ENCODE results near the gene PCCA. TPM values are rescaled to one million over a fixed set of nuclear protein-coding genes. Genes with fewer than 3 reads are reported as not detected.
"Not testable (repeated sequence)": the region's sequence is repeated elsewhere in the genome, so short reads cannot be mapped to it uniquely, and the experiment has no call there.

Gene PCCA
- polyA plus RNA-seq, 2 donors, result 11.1 to 15.2 TPM

DNA sequence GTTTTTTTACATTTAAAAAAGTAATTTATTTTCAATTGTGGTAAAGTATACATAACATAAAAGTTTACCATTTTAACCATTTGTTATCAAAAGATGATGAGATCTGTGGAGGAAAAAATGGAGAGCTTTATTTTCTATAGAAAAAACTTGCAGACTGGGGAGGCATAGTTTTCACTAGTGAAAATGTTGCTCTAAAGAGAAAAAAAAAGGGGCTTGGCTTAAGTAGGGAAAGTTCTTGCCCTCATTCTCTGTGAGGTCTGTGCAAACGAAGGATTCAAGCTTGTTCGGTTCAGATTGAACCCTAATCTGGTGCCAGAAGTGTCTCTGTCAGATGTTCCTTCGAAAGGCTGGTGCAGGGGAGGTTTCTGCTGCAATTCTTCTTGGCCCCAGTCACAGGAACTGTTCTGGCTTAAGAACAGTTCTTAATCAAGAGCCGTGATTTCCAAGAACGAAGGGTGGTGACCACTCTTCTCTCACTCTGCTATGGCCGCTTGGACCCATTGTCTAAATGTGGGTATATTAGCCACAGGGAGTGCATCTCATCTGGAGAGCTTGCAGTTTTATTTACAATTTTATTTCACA is 42.1 kb downstream of the PCCA start:
- H3K9me3 ChIP-seq (ENCODE audit: control insufficient read depth in 2 of 2, insufficient read depth in 1 of 2, low read depth in 1 of 2, low read length in 1 of 2), result no peaks in the 10 kb centered on the region

DNA sequence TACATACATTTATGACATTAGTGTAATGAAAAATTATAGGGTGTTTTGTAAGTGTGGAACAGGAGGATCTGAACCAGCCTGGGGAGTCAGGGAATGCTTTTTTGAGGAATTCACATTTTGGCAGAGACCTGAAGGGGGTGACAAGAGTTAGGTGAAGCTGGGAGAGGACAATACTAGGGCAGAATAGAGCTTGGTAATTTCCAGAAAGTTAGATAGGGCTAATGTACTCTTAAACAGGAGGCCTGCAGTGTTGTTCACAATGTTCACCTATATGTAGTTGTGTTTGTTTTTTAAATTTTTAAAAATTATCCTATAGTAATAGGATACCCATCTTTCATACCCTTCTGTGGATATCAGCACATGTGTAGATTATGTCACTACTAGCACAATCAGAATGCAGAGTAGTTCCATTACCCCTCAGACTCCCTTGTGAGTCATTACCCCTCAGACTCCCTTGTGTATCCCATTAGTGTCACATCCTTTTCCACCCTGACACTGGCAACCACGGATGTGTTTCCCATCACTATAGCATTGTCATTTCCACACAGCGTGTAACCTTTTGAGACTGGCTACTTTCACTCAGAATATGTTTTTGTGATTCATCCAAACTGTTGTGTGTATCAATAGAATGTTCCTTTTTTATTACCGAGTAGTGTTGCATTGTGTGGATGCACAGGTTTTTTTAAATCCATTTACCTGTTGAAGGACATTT is 43.1 kb downstream of the PCCA start:
- no peak overlapping the region for H3K4me3 ChIP-seq (ENCODE audit: low read depth in 1 of 2, low read length in 2 of 2)
- peaks cover 0 to 2% of the 10 kb centered on the region in 2 donors for H3K4me1 ChIP-seq (ENCODE audit: control insufficient read depth in 2 of 2, insufficient read depth in 2 of 2, low read length in 1 of 2)
- WGBS, 2 donors, result 50 to 65% methylated on average over 3 of the region's 3 CpGs
- H3K9me3 ChIP-seq (ENCODE audit: control insufficient read depth in 2 of 2, insufficient read depth in 1 of 2, low read depth in 1 of 2, low read length in 1 of 2), result no peaks in the 10 kb centered on the region
- no peaks in the 10 kb centered on the region for H3K27me3 ChIP-seq (ENCODE audit: control insufficient read depth in 1 of 2, insufficient read depth in 2 of 2, low read length in 2 of 2)
- no peaks in the 10 kb centered on the region for H3K36me3 ChIP-seq (ENCODE audit: control insufficient read depth in 2 of 2, insufficient read depth in 2 of 2, low read length in 1 of 2)
- H3K27ac ChIP-seq (ENCODE audit: low read depth in 2 of 2, low read length in 1 of 2), result no peak overlapping the region

More for the DNA sequence above, 42.1 kb downstream of the PCCA start:
- WGBS, 2 donors, result 81 to 87% methylated on average over 6 of the region's 6 CpGs
- Histone ChIP-seq H3K4me1 (ENCODE audit: control insufficient read depth in 2 of 2, insufficient read depth in 2 of 2, low read length in 1 of 2) (peaks cover 0 to 2% of the 10 kb centered on the region in 2 donors), H3K27ac (ENCODE audit: low read depth in 2 of 2, low read length in 1 of 2) (no peak overlapping the region), H3K36me3 (ENCODE audit: control insufficient read depth in 2 of 2, insufficient read depth in 2 of 2, low read length in 1 of 2) (no peaks in the 10 kb centered on the region), H3K4me3 (ENCODE audit: low read depth in 1 of 2, low read length in 2 of 2) (no peak overlapping the region), H3K27me3 (ENCODE audit: control insufficient read depth in 1 of 2, insufficient read depth in 2 of 2, low read length in 2 of 2) (no peaks in the 10 kb centered on the region)

DNA sequence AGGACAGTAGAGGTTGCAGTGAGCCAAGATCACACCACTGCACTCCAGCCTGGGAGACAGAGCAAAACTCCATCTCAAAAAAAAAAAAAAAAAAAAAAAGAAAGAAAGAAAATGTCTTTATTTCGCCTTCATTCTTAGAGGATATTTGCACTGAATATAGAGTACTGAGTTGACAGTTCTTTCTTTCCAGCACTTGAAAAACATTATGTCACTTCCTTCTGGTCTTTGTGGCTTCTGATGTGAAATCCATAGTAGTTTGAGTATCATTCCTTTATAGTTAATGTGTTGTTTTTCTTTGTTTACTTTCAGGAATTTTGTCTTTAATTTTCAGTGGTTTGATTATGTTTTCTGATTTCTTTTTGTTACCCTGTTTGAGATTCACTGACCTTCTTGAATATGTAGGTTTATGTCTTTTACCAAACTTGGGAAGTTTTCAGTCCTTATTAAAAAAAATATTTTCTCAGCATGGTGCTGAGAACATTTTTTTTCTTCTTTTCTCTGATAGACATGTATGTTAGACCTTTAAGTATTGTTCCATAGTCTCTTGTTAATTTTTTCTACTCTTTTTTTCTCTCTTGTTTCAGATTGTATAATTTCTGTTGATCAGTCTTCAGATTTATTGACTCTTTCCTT is 50.1 kb downstream of the PCCA start:
- no peak overlapping the region for H3K27ac ChIP-seq (ENCODE audit: low read depth in 2 of 2, low read length in 1 of 2)
- 82 to 93% methylated on average over 1 of the region's 1 CpG for WGBS, 2 donors

DNA sequence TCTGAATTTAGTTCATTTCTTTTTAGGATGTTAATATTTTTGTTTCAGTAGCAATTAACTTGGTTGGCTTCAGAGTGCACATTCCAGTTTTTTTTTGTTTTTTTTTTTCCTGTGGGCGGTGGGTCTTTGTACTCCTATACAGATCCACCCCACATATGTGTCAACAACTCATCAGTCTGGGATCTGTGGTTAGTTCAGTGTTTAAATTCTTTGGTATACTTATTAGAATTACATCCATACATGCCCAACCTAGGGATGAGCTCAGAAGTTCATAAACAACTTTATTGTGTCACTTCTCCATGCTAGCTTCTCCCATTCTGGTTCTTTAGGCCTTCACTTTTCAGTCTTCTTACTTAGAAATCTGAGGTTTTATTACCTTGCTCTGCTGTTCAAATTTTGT is 50.9 kb downstream of the PCCA start:
- Histone ChIP-seq H3K4me3 (ENCODE audit: low read depth in 1 of 2, low read length in 2 of 2) (no peak overlapping the region), H3K9me3 (ENCODE audit: control insufficient read depth in 2 of 2, insufficient read depth in 1 of 2, low read depth in 1 of 2, low read length in 1 of 2) (no peaks in the 10 kb centered on the region), H3K4me1 (ENCODE audit: control insufficient read depth in 2 of 2, insufficient read depth in 2 of 2, low read length in 1 of 2) (no peaks in the 10 kb centered on the region), H3K27me3 (ENCODE audit: control insufficient read depth in 1 of 2, insufficient read depth in 2 of 2, low read length in 2 of 2) (no peaks in the 10 kb centered on the region), H3K27ac (ENCODE audit: low read depth in 2 of 2, low read length in 1 of 2) (no peak overlapping the region), H3K36me3 (ENCODE audit: control insufficient read depth in 2 of 2, insufficient read depth in 2 of 2, low read length in 1 of 2) (no peaks in the 10 kb centered on the region)
- WGBS, 2 donors, result 89 to 92% methylated on average over 1 of the region's 1 CpG

More for the DNA sequence above, 50.1 kb downstream of the PCCA start:
- Histone ChIP-seq H3K4me3 (ENCODE audit: low read depth in 1 of 2, low read length in 2 of 2) (no peak overlapping the region), H3K9me3 (ENCODE audit: control insufficient read depth in 2 of 2, insufficient read depth in 1 of 2, low read depth in 1 of 2, low read length in 1 of 2) (no peaks in the 10 kb centered on the region), H3K27me3 (ENCODE audit: control insufficient read depth in 1 of 2, insufficient read depth in 2 of 2, low read length in 2 of 2) (no peaks in the 10 kb centered on the region), H3K36me3 (ENCODE audit: control insufficient read depth in 2 of 2, insufficient read depth in 2 of 2, low read length in 1 of 2) (no peaks in the 10 kb centered on the region), H3K4me1 (ENCODE audit: control insufficient read depth in 2 of 2, insufficient read depth in 2 of 2, low read length in 1 of 2) (no peaks in the 10 kb centered on the region)

DNA sequence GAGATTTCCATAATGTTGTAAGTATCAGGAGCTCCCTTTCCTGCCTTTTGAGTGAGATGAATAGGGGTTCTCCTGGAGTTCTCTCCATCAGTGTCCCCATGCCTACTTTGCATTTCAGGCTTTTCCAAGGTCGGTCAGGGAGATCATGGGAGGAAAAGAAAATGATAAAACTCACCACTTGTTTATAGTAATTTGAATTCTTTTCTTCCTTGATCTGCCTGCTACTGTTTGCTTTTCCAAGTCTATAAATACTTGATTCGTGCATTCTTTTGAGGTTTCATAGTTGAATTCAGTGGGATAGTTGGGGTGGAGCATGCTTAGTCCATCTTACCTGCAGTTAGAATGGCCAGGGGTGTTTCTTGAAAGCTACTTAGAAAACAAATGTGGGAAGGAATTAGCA is 51.5 kb downstream of the PCCA start:
- H3K4me3 ChIP-seq (ENCODE audit: low read depth in 1 of 2, low read length in 2 of 2), result no peak overlapping the region
- no peak overlapping the region for H3K27ac ChIP-seq (ENCODE audit: low read depth in 2 of 2, low read length in 1 of 2)
- no peaks in the 10 kb centered on the region for H3K4me1 ChIP-seq (ENCODE audit: control insufficient read depth in 2 of 2, insufficient read depth in 2 of 2, low read length in 1 of 2)
- no peaks in the 10 kb centered on the region for H3K36me3 ChIP-seq (ENCODE audit: control insufficient read depth in 2 of 2, insufficient read depth in 2 of 2, low read length in 1 of 2)
- no peaks in the 10 kb centered on the region for H3K27me3 ChIP-seq (ENCODE audit: control insufficient read depth in 1 of 2, insufficient read depth in 2 of 2, low read length in 2 of 2)
- 77 to 80% methylated on average over 2 of the region's 2 CpGs for WGBS, 2 donors
- H3K9me3 ChIP-seq (ENCODE audit: control insufficient read depth in 2 of 2, insufficient read depth in 1 of 2, low read depth in 1 of 2, low read length in 1 of 2), result no peaks in the 10 kb centered on the region

DNA sequence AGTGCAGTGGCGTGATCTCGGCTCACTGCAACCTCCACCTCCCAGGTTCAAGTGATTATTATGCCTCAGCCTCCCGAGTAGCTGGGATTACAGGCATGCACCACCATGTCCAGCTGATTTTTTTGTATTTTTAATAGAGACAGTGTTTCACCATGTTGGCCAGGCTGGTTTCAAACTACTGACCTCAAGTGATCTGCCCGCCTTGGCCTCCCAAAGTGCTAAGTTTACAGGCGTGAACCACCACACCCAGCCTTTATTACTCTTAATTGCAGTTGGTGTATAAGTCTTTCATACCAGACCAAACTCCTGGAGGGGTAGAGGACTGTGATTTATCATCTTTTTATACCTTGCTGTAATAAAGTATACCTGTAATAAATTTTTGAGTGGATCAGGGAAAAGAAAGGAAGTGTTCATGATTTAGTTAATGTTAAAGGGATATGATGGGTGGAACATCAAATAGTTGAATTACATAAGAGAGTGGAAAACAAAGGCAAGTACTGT is 52.6 kb downstream of the PCCA start:
- not testable (repeated sequence) for H3K27me3 ChIP-seq (ENCODE audit: control insufficient read depth in 1 of 2, insufficient read depth in 2 of 2, low read length in 2 of 2); H3K9me3 ChIP-seq (ENCODE audit: control insufficient read depth in 2 of 2, insufficient read depth in 1 of 2, low read depth in 1 of 2, low read length in 1 of 2); H3K4me3 ChIP-seq (ENCODE audit: low read depth in 1 of 2, low read length in 2 of 2); H3K27ac ChIP-seq (ENCODE audit: low read depth in 2 of 2, low read length in 1 of 2); H3K4me1 ChIP-seq (ENCODE audit: control insufficient read depth in 2 of 2, insufficient read depth in 2 of 2, low read length in 1 of 2); H3K36me3 ChIP-seq (ENCODE audit: control insufficient read depth in 2 of 2, insufficient read depth in 2 of 2, low read length in 1 of 2)
- 93 to 96% methylated on average over 5 of the region's 5 CpGs for WGBS, 2 donors

DNA sequence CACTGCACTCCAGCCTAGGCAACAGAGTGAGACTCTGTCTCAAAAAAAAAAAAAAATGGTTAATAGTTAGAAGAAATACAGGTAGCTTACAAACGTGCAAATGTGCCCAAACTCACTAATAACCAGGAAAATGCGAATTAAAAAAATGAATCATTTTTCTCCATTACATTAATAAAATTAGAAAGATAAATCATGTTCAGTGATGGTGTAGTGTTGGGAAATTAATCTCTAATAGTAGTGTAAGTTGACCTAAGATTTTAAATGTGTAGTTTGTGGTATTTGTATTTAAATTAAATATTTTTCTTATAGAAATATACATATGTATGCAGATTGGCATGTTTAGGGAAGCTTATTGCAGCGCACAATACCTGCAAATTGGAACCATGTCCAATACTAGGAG is 57.6 kb downstream of the PCCA start:
- H3K4me3 ChIP-seq (ENCODE audit: low read depth in 1 of 2, low read length in 2 of 2), result no peak overlapping the region
- WGBS, 2 donors, result 96 to 99% methylated on average over 3 of the region's 3 CpGs
- H3K27me3 ChIP-seq (ENCODE audit: control insufficient read depth in 1 of 2, insufficient read depth in 2 of 2, low read length in 2 of 2), result no peaks in the 10 kb centered on the region
- H3K27ac ChIP-seq (ENCODE audit: low read depth in 2 of 2, low read length in 1 of 2), result no peak overlapping the region
- no peaks in the 10 kb centered on the region for H3K4me1 ChIP-seq (ENCODE audit: control insufficient read depth in 2 of 2, insufficient read depth in 2 of 2, low read length in 1 of 2)
- peaks cover 0 to 2% of the 10 kb centered on the region in 2 donors for H3K9me3 ChIP-seq (ENCODE audit: control insufficient read depth in 2 of 2, insufficient read depth in 1 of 2, low read depth in 1 of 2, low read length in 1 of 2)
- no peaks in the 10 kb centered on the region for H3K36me3 ChIP-seq (ENCODE audit: control insufficient read depth in 2 of 2, insufficient read depth in 2 of 2, low read length in 1 of 2)

DNA sequence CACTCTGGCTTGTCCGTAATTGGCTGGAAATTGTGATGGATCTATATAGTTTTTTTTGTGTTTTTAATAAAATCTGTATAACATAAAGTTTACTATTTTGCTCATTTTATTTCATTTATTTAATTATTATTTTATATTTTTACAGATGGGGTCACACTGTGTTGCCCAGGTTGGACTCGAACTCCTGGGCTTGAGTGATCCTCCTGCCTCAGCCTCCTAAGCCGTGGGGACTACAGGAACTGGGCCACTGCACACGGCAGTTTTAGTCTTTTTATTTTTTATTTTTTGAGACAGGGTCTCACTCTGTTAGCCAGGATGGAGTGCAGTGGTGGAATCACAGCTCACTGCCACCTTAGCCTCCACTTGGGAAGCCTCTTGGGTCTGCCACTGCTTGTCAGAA is 58.9 kb downstream of the PCCA start:
- Histone ChIP-seq H3K4me3 (ENCODE audit: low read depth in 1 of 2, low read length in 2 of 2) (no peak overlapping the region), H3K4me1 (ENCODE audit: control insufficient read depth in 2 of 2, insufficient read depth in 2 of 2, low read length in 1 of 2) (no peaks in the 10 kb centered on the region), H3K27ac (ENCODE audit: low read depth in 2 of 2, low read length in 1 of 2) (no peak overlapping the region), H3K27me3 (ENCODE audit: control insufficient read depth in 1 of 2, insufficient read depth in 2 of 2, low read length in 2 of 2) (no peaks in the 10 kb centered on the region), H3K9me3 (ENCODE audit: control insufficient read depth in 2 of 2, insufficient read depth in 1 of 2, low read depth in 1 of 2, low read length in 1 of 2) (peaks cover 0 to 2% of the 10 kb centered on the region in 2 donors), H3K36me3 (ENCODE audit: control insufficient read depth in 2 of 2, insufficient read depth in 2 of 2, low read length in 1 of 2) (no peaks in the 10 kb centered on the region)
- WGBS, 2 donors, result 96 to 97% methylated on average over 4 of the region's 4 CpGs

DNA sequence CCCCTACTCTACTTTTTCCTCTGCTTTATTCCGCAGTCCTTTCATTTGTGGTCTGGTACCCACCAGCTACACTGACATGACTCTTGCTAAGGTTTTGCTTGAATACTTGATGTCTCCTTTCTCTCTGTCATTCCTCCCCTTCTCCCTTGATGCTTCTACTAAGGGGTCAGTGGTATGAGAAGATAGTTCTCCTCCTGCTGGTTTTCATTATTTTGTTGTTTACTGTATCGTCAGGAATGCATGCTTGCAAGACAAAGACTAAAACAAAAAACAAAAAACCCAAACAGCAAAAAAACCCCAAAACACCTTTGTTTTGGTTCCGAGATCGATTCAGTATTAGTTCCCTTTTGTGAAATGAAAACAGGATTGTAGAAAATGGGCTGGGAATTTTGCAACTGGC is 59.5 kb downstream of the PCCA start:
- Histone ChIP-seq H3K27me3 (ENCODE audit: control insufficient read depth in 1 of 2, insufficient read depth in 2 of 2, low read length in 2 of 2) (no peaks in the 10 kb centered on the region), H3K4me3 (ENCODE audit: low read depth in 1 of 2, low read length in 2 of 2) (no peak overlapping the region), H3K9me3 (ENCODE audit: control insufficient read depth in 2 of 2, insufficient read depth in 1 of 2, low read depth in 1 of 2, low read length in 1 of 2) (peaks cover 0 to 2% of the 10 kb centered on the region in 2 donors), H3K27ac (ENCODE audit: low read depth in 2 of 2, low read length in 1 of 2) (no peak overlapping the region), H3K4me1 (ENCODE audit: control insufficient read depth in 2 of 2, insufficient read depth in 2 of 2, low read length in 1 of 2) (no peaks in the 10 kb centered on the region), H3K36me3 (ENCODE audit: control insufficient read depth in 2 of 2, insufficient read depth in 2 of 2, low read length in 1 of 2) (no peaks in the 10 kb centered on the region)
- 90 to 95% methylated on average over 4 of the region's 4 CpGs for WGBS, 2 donors

All from esophagus (tissue), 2 donors.